GM23338 (cell line): ENCODE measurements around the gene SASH1. TPM values are rescaled to one million over a fixed set of nuclear protein-coding genes. Genes with fewer than 3 reads are reported as not detected.

Source experiments
- ATAC-seq: fragments of 200-7000 bp; cut with Tn5 transposase; 3 replicates; pipeline ENCODE4 v1.9.1; 2020
- DNase-seq: peaks from one replicate; pipeline ENCODE4 v3.0.0-alpha.2; 2015; ENCODE audit warnings: low spot score
- H2AFZ ChIP-seq: fragments of 200-600 bp; sonication (generic); 2 replicates; pipeline ENCODE4 v1.8.0; 2016; ENCODE audit warnings: antibody characterized with exemption, mild to moderate bottlenecking, moderate library complexity
- H3F3A ChIP-seq: fragments of 200-600 bp; sonication (generic); replicated peaks from 2 replicates; pipeline ENCODE4 v1.8.0; 2017; ENCODE audit warnings: antibody characterized with exemption, mixed run types, low read depth
- H3K27ac ChIP-seq: fragments of 200-600 bp; sonication (generic); 2 replicates; pipeline ENCODE4 v1.6.1; 2016; ENCODE audit warnings: low read depth
- H3K27me3 ChIP-seq: fragments of 200-600 bp; sonication (generic); 2 replicates; pipeline ENCODE4 v1.8.0; 2016; ENCODE audit warnings: mild to moderate bottlenecking, mixed run types, moderate library complexity; ENCODE audit not compliant: insufficient read depth
- H3K36me3 ChIP-seq: fragments of 200-600 bp; sonication (generic); 2 replicates; pipeline ENCODE4 v1.8.0; 2016; ENCODE audit warnings: mild to moderate bottlenecking; ENCODE audit not compliant: insufficient read depth
- H3K4me1 ChIP-seq: fragments of 200-600 bp; sonication (generic); 2 replicates; pipeline ENCODE4 v1.8.0; 2016; ENCODE audit warnings: mild to moderate bottlenecking, moderate library complexity; ENCODE audit not compliant: insufficient read depth
- H3K4me2 ChIP-seq: fragments of 200-600 bp; sonication (generic); 2 replicates; pipeline ENCODE4 v1.7.1; 2017; ENCODE audit warnings: mixed run types
- H3K4me3 ChIP-seq: fragments of 200-600 bp; sonication (generic); 2 replicates; pipeline ENCODE4 v1.6.1; 2016; ENCODE audit warnings: mixed run types
- H3K79me2 ChIP-seq: fragments of 200-600 bp; sonication (generic); replicated peaks from 2 replicates; pipeline ENCODE4 v1.8.0; 2017; ENCODE audit warnings: mild to moderate bottlenecking; ENCODE audit not compliant: insufficient read depth
- H3K9me2 ChIP-seq: fragments of 200-600 bp; sonication (generic); 2 replicates; pipeline ENCODE4 v1.8.0; 2017; ENCODE audit not compliant: insufficient read depth
- H4K20me1 ChIP-seq: fragments of 200-600 bp; sonication (generic); replicated peaks from 2 replicates; pipeline ENCODE4 v1.8.0; 2017; ENCODE audit warnings: mild to moderate bottlenecking; ENCODE audit not compliant: insufficient read depth
- H3K27ac Mint-ChIP-seq: 2 replicates; pipeline ENCODE4 v1.8.0; 2020; ENCODE audit warnings: inconsistent platforms, mild to moderate bottlenecking, moderate library complexity, mixed read lengths
- H3K27me3 Mint-ChIP-seq: 3 replicates; pipeline ENCODE4 v1.8.0; 2022; ENCODE audit warnings: low read depth, mild to moderate bottlenecking, moderate library complexity, mixed read lengths, inconsistent platforms; ENCODE audit not compliant: insufficient read depth, poor library complexity
- H3K36me3 Mint-ChIP-seq: 3 replicates; pipeline ENCODE4 v1.8.0; 2021; ENCODE audit warnings: low read depth, mild to moderate bottlenecking, inconsistent platforms, moderate library complexity, mixed read lengths
- H3K4me1 Mint-ChIP-seq: 3 replicates; pipeline ENCODE4 v1.8.0; 2020; ENCODE audit warnings: mild to moderate bottlenecking, inconsistent platforms, mixed read lengths
- H3K4me3 Mint-ChIP-seq: 3 replicates; pipeline ENCODE4 v1.8.0; 2021; ENCODE audit warnings: moderate library complexity, mild to moderate bottlenecking, inconsistent platforms, mixed read lengths
- H3K9me3 Mint-ChIP-seq: 3 replicates; pipeline ENCODE4 v1.8.0; 2020; ENCODE audit warnings: moderate library complexity, mild to moderate bottlenecking, inconsistent platforms, mixed read lengths
- CREB1 ChIP-seq: fragments of 250-450 bp; sonication (Bioruptor Pico); IDR thresholded peaks from 2 replicates; pipeline ENCODE4 v1.5.0; 2020; ENCODE audit warnings: low read depth, mild to moderate bottlenecking, moderate library complexity
- EZH2 ChIP-seq: fragments of 200-600 bp; sonication (generic); IDR thresholded peaks from one replicate; pipeline ENCODE4 v1.8.0; 2017; ENCODE audit warnings: antibody characterized with exemption, mild to moderate bottlenecking, low read depth; ENCODE audit not compliant: unreplicated experiment
- ZNF114 ChIP-seq: fragments of 250-450 bp; sonication (Bioruptor Pico); IDR thresholded peaks from 2 replicates; pipeline ENCODE4 v1.5.0; 2020; ENCODE audit warnings: mild to moderate bottlenecking, moderate library complexity
- ZNF331 ChIP-seq: fragments of 250-450 bp; sonication (Bioruptor Pico); IDR thresholded peaks from 2 replicates; pipeline ENCODE4 v1.5.0; 2020; ENCODE audit warnings: low read depth, mild to moderate bottlenecking, moderate library complexity
- polyA plus RNA-seq: library from polyadenylated mRNA; unstranded; fragments of >200 nt; fragmentation: Nextera tagmentation; extraction: Ambion mirVana; gene quantifications from 2 replicates; pipeline ENCODE4 v1.2.1, GENCODE V29; 2016
- total RNA-seq: library from RNA; depleted of rRNA; stranded (reverse); fragments of >200 nt; shearing (Covaris generic); gene quantifications from 2 replicates; pipeline ENCODE4 v1.2.3, GENCODE V29; 2014
- TF ChIP-seq, protein P1 (sequence below): fragments of 250-450 bp; sonication (Bioruptor Pico); IDR thresholded peaks from 2 replicates; pipeline ENCODE4 v1.5.0; 2020; ENCODE audit warnings: mild to moderate bottlenecking, moderate library complexity
- TF ChIP-seq, protein P2 (sequence below): IDR thresholded peaks from 2 replicates; pipeline ENCODE4 v1.6.1; 2016; ENCODE audit warnings: antibody characterized with exemption

SASH1 gene
- total and polyA plus RNA-seq, 2 experiments from 2014 or later: 8.2 to 30.2 TPM

DNA sequence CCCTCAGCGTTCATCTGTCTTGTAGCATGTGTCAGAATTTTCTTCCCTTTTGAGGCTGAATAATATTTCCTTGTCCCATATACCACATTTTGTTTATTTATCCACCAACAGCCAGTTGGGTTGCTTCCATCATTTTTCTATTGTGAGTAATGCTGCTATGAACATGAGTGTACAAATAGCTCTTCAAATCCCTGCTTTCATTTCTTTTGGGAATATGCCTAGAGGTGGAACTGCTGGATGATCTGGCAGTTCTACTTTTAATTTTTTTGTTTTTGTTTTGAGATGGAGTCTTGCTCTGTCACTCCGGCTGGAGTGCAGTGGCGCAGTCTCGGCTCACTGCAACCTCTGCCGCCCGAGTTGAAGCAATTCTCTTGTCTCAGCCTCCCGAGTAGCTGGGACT, 64.7 kb downstream of the SASH1 start (continued):
- TF ChIP-seq, protein P1, sequence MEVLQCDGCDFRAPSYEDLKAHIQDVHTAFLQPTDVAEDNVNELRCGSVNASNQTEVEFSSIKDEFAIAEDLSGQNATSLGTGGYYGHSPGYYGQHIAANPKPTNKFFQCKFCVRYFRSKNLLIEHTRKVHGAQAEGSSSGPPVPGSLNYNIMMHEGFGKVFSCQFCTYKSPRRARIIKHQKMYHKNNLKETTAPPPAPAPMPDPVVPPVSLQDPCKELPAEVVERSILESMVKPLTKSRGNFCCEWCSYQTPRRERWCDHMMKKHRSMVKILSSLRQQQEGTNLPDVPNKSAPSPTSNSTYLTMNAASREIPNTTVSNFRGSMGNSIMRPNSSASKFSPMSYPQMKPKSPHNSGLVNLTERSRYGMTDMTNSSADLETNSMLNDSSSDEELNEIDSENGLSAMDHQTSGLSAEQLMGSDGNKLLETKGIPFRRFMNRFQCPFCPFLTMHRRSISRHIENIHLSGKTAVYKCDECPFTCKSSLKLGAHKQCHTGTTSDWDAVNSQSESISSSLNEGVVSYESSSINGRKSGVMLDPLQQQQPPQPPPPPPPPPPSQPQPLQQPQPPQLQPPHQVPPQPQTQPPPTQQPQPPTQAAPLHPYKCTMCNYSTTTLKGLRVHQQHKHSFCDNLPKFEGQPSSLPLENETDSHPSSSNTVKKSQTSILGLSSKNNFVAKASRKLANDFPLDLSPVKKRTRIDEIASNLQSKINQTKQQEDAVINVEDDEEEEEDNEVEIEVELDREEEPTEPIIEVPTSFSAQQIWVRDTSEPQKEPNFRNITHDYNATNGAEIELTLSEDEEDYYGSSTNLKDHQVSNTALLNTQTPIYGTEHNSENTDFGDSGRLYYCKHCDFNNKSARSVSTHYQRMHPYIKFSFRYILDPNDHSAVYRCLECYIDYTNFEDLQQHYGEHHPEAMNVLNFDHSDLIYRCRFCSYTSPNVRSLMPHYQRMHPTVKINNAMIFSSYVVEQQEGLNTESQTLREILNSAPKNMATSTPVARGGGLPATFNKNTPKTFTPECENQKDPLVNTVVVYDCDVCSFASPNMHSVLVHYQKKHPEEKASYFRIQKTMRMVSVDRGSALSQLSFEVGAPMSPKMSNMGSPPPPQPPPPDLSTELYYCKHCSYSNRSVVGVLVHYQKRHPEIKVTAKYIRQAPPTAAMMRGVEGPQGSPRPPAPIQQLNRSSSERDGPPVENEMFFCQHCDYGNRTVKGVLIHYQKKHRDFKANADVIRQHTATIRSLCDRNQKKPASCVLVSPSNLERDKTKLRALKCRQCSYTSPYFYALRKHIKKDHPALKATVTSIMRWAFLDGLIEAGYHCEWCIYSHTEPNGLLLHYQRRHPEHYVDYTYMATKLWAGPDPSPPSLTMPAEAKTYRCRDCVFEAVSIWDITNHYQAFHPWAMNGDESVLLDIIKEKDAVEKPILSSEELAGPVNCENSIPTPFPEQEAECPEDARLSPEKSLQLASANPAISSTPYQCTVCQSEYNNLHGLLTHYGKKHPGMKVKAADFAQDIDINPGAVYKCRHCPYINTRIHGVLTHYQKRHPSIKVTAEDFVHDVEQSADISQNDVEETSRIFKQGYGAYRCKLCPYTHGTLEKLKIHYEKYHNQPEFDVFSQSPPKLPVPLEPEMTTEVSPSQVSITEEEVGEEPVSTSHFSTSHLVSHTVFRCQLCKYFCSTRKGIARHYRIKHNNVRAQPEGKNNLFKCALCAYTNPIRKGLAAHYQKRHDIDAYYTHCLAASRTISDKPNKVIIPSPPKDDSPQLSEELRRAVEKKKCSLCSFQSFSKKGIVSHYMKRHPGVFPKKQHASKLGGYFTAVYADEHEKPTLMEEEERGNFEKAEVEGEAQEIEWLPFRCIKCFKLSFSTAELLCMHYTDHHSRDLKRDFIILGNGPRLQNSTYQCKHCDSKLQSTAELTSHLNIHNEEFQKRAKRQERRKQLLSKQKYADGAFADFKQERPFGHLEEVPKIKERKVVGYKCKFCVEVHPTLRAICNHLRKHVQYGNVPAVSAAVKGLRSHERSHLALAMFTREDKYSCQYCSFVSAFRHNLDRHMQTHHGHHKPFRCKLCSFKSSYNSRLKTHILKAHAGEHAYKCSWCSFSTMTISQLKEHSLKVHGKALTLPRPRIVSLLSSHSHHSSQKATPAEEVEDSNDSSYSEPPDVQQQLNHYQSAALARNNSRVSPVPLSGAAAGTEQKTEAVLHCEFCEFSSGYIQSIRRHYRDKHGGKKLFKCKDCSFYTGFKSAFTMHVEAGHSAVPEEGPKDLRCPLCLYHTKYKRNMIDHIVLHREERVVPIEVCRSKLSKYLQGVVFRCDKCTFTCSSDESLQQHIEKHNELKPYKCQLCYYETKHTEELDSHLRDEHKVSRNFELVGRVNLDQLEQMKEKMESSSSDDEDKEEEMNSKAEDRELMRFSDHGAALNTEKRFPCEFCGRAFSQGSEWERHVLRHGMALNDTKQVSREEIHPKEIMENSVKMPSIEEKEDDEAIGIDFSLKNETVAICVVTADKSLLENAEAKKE: no peak

DNA sequence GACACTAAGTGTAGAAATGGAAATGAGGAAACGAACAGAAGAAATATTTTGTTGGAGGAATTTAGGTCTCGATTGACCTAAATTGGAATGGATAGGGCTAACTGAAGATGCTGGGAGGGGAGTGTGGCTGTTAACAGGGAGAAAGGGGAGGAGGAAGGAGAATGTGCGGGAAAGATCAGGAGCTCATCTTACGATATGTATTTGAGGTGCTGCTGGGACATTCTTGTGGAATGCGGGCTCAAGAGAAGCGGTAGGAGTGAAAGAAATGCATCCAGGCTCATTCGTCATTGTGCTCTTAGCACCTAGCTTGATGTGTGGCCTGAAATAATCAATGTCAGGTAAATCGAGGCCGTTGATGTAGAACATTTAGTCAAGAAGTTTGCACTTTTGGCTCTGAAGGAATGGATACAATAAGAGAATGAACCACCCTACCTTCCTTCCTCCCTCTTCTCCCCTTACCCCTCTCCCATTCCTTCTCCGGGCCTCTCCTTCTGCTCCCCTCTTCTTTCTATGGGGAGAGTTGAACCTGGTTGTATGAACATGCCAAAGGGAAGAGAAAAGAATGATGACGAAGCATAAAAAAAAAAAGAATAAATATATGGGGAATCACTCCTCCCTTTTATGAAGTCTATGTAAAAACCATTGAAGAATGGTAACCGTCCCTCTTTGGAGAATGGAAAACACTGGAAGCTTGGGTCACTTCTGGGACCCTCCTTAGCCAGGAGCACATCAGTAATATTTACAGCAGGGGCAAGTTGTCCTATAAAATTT, 70.9 kb downstream of the SASH1 start:
- DNase-seq: peak; percentile 77
- H3K27me3 Mint-ChIP-seq: peaks cover 6% of the 10 kb centered on the region
- no peaks in the 10 kb centered on the region for H3K36me3 ChIP-seq
- H3K4me3 ChIP-seq: no peak overlapping the region
- H3K4me1 ChIP-seq: peaks cover 16% of the 10 kb centered on the region
- H3K4me1 Mint-ChIP-seq: peaks cover 24% of the 10 kb centered on the region
- H3F3A ChIP-seq: no peaks in the 10 kb centered on the region
- H2AFZ ChIP-seq: no peak overlapping the region
- H3K27me3 ChIP-seq: no peaks in the 10 kb centered on the region
- H3K36me3 Mint-ChIP-seq: no peaks in the 10 kb centered on the region; the same call in 2 of the 3 replicates
- H3K4me2 ChIP-seq: no peak overlapping the region
- H3K4me3 Mint-ChIP-seq: no peak overlapping the region
- no peak overlapping the region for H3K27ac ChIP-seq
- no peaks in the 10 kb centered on the region for H3K9me3 Mint-ChIP-seq
- no peaks in the 10 kb centered on the region for H4K20me1 ChIP-seq
- ATAC-seq: peak; percentile 85
- H3K79me2 ChIP-seq: peaks cover 22% of the 10 kb centered on the region
- H3K9me2 ChIP-seq: no peaks in the 10 kb centered on the region
- peak overlapping the region; percentile 7 for H3K27ac Mint-ChIP-seq
- TF ChIP-seq ZNF331 (CRISPR knock-in tag) (no peak), CREB1 (no peak), EZH2 (no peak), ZNF114 (CRISPR knock-in tag) (no peak)
- TF ChIP-seq, protein P1: no peak; the same call in 1 of the 2 replicates
- TF ChIP-seq, protein P2, sequence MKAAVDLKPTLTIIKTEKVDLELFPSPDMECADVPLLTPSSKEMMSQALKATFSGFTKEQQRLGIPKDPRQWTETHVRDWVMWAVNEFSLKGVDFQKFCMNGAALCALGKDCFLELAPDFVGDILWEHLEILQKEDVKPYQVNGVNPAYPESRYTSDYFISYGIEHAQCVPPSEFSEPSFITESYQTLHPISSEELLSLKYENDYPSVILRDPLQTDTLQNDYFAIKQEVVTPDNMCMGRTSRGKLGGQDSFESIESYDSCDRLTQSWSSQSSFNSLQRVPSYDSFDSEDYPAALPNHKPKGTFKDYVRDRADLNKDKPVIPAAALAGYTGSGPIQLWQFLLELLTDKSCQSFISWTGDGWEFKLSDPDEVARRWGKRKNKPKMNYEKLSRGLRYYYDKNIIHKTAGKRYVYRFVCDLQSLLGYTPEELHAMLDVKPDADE: no peak
